Measurements from ENCODE around the gene RNF32. TPM values are rescaled to one million over a fixed set of nuclear protein-coding genes. Genes with fewer than 3 reads are reported as not detected.

RNF32 gene
- total RNA-seq, 2 donors from 2014 or later = not detected

- ATAC-seq (ENCODE audit: insufficient number of reproducible peaks, low FRiP score, low read depth) (no peak), DNase-seq (ENCODE audit: low spot score) (no peak)
- no peaks in the 10 kb centered on the region for H3K9me3 ChIP-seq
- no peaks in the 10 kb centered on the region for H3K4me1 ChIP-seq (ENCODE audit: control insufficient read depth in 1 of 2, low read depth in 2 of 2)
- H3K4me3 ChIP-seq = no peak overlapping the region
- no peaks in the 10 kb centered on the region for H3K27me3 ChIP-seq (replicated peaks; ENCODE audit: insufficient read depth)
- TF ChIP-seq CTCF (IDR thresholded peaks at IDR 0.05) = no peak
- no peaks in the 10 kb centered on the region for H3K36me3 ChIP-seq
- no peak overlapping the region for H3K27ac ChIP-seq
Observed at GRCh38 chr7:156651474-156651873, 10.9 kb downstream of the RNF32 start.

- no peaks in the 10 kb centered on the region for H3K9me3 ChIP-seq
- no peaks in the 10 kb centered on the region for H3K4me1 ChIP-seq (ENCODE audit: control insufficient read depth in 1 of 2, low read depth in 2 of 2)
- no peak for TF ChIP-seq CTCF (IDR thresholded peaks at IDR 0.05)
- ATAC-seq (ENCODE audit: insufficient number of reproducible peaks, low FRiP score, low read depth) (no peak), DNase-seq (ENCODE audit: low spot score) (no peak)
- H3K27me3 ChIP-seq (replicated peaks; ENCODE audit: insufficient read depth) = no peaks in the 10 kb centered on the region
- H3K36me3 ChIP-seq = no peaks in the 10 kb centered on the region
- H3K4me3 ChIP-seq = no peak overlapping the region
- no peak overlapping the region for H3K27ac ChIP-seq
Observed at GRCh38 chr7:156652886-156653568, 12.5 kb downstream of the RNF32 start.

- no peak for ATAC-seq (ENCODE audit: insufficient number of reproducible peaks, low FRiP score, low read depth)
- Histone ChIP-seq H3K27ac (no peak overlapping the region), H3K4me3 (no peak overlapping the region), H3K27me3 (replicated peaks; ENCODE audit: insufficient read depth) (no peaks in the 10 kb centered on the region), H3K36me3 (no peaks in the 10 kb centered on the region), H3K4me1 (ENCODE audit: control insufficient read depth in 1 of 2, low read depth in 2 of 2) (no peaks in the 10 kb centered on the region), H3K9me3 (no peaks in the 10 kb centered on the region)
- DNase-seq (ENCODE audit: low spot score) = no peak
- TF ChIP-seq CTCF (IDR thresholded peaks at IDR 0.05) = no peak
Observed at GRCh38 chr7:156654511-156655234, 14.1 kb downstream of the RNF32 start.

- no peak for ATAC-seq (ENCODE audit: insufficient number of reproducible peaks, low FRiP score, low read depth)
- H3K9me3 ChIP-seq = no peaks in the 10 kb centered on the region
Observed at GRCh38 chr7:156655251-156655650, 14.7 kb downstream of the RNF32 start.

More at GRCh38 chr7:156655251-156655650, 14.7 kb downstream of the RNF32 start:
- DNase-seq (ENCODE audit: low spot score) = no peak
- TF ChIP-seq CTCF (IDR thresholded peaks at IDR 0.05) = no peak
- H3K36me3 ChIP-seq = no peaks in the 10 kb centered on the region
- H3K4me3 ChIP-seq = no peak overlapping the region
- no peaks in the 10 kb centered on the region for H3K4me1 ChIP-seq (ENCODE audit: control insufficient read depth in 1 of 2, low read depth in 2 of 2)
- H3K27ac ChIP-seq = no peak overlapping the region
- no peaks in the 10 kb centered on the region for H3K27me3 ChIP-seq (replicated peaks; ENCODE audit: insufficient read depth)
